ENCODE data around the gene KCNH2. TPM values are rescaled to one million over a fixed set of nuclear protein-coding genes. Genes with fewer than 3 reads are reported as not detected.

KCNH2 gene
- total and polyA plus RNA-seq, 2 of the 13 experiments (the other 11 are each of a cell fraction or from before 2014, with no cell fraction given): 0.09 to 0.11 TPM

DNA sequence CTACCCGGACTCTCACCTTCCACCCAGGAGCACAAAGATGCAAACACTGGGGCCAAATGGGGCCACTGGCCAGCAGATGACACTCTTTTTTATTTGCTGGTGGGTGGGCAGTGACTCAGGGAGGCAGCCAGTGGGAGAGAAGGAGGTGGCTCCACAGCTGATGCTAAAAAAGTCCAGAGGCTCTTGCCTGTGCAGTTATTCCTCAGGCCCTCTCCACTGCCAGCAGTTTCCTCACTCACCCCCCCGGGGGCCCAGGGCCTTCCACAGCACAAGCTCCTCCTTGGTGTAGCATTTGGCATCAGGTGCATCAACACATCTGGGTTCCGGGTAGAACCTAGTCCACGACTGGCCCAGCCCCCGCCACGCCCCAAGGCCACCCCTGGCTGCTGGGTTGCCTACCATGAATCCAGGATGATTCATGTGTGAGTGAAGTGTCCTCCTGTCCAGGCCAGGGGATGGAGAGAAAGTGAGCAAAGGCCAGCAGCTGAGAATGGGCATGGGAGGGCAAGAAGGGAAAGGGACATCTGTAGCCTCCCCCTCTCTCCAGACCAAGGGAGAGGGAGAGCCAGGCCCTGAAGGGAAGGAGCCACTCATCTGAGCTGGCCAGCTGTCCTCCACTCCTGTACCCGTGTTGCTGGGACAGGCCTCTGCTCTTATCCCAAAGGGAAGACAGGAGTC, 1.7 kb upstream of the KCNH2 start:
- WGBS (ENCODE audit: low lambda C conversion rate): 9% methylated on average over 5 of the region's 7 CpGs
- Histone ChIP-seq H3K79me2 (ENCODE audit: insufficient read depth, low read length) (no peaks in the 10 kb centered on the region), H4K20me1 (ENCODE audit: insufficient read depth, low read length) (peaks cover 6% of the 10 kb centered on the region; the same call in 1 of the 2 replicates), H3K27me3 (ENCODE audit: control insufficient read depth in 1 of 2, insufficient read depth in 2 of 2, low read length in 2 of 2) (peaks cover 6 to 45% of the 10 kb centered on the region in 2 experiments), H3K27ac (ENCODE audit: extremely low read length, insufficient read depth, low read length) (no peak overlapping the region), H3K36me3 (replicated peaks in 1 of 2; ENCODE audit: control insufficient read depth in 1 of 2, insufficient read depth in 2 of 2, low read length in 2 of 2) (no peaks in the 10 kb centered on the region), H2AFZ (ENCODE audit: low read length) (no peak overlapping the region), H3K4me2 (ENCODE audit: low read depth, low read length) (no peak overlapping the region), H3K4me1 (ENCODE audit: insufficient read depth, low read length) (peaks cover 34% of the 10 kb centered on the region), H3K9me3 (ENCODE audit: low read length) (no peaks in the 10 kb centered on the region), H3K4me3 (replicated peaks in 1 of 3; ENCODE audit: insufficient read depth in 1 of 3, low read depth in 2 of 3, low read length in 3 of 3) (no peak overlapping the region), H3K9ac (ENCODE audit: insufficient read depth, low read depth, low read length) (no peak overlapping the region)
- ChIA-PET CTCF (ENCODE audit: low intra/inter-chr PET ratio, low total read pairs) (no interaction called here), POLR2A (no interaction called here)
- FAIRE-seq (no peak), ATAC-seq (no peak), DNase-seq (ENCODE audit: low spot score) (no peak)
- in situ Hi-C loops (cut with HindIII; ENCODE audit: extremely low pct_ligation_motif_present, low pct_unique_long_range_greater_than_20kb) (no loop called here), intact Hi-C loops (cut with micrococcal nuclease; ENCODE audit: unreplicated experiment) (no loop called here)
- no TSS peak for BruUV-seq (replicated peaks)
- TF ChIP-seq, protein P1, sequence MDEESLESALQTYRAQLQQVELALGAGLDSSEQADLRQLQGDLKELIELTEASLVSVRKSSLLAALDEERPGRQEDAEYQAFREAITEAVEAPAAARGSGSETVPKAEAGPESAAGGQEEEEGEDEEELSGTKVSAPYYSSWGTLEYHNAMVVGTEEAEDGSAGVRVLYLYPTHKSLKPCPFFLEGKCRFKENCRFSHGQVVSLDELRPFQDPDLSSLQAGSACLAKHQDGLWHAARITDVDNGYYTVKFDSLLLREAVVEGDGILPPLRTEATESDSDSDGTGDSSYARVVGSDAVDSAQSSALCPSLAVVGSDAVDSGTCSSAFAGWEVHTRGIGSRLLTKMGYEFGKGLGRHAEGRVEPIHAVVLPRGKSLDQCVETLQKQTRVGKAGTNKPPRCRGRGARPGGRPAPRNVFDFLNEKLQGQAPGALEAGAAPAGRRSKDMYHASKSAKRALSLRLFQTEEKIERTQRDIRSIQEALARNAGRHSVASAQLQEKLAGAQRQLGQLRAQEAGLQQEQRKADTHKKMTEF (CRISPR knock-in tag; IDR thresholded peaks at IDR 0.05): no peak
- TF ChIP-seq FOSL2 (CRISPR knock-in tag; IDR thresholded peaks at IDR 0.05): 0 out of 2 replicates have a peak, but pooled peaks have one; percentile 7

DNA sequence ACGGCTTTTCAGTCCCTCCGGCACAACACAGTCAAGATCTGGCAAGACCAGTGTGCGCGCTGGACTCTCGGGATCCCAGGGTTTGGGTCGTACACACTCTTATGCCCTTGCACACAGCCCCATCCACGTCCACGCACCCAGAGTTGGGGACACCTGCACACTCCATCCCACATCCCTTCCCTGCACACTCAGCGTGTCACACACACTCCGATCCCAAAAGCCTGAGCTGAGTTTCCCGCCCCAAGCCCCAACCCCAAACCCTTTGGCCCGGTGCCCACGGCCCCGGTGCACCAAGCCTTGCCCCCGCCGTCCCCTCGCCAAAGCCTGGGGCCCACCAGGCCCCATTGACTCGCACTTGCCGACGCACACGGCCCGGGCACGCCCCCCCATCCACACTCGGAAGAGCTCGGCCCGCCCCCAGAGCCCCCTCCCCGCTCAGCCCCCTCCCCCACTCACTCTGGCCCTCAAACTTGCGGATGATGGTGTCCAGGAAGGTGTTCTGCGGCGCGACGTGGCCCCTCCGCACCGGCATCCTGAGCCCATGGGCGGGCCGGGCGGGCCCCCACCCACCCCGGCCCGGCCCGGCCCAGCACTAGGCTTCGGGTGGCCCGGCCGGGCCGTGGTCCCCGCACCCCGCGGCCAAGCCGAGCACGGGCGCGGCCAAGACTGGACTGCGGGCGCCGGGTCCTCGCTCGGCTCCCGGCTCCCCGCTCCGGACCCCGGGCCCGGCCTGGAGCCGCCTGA, 567 bp downstream of the KCNH2 start:
- no peaks in the 10 kb centered on the region for H3K9me3 ChIP-seq (ENCODE audit: low read length)
- H3K4me3 ChIP-seq (replicated peaks in 1 of 3; ENCODE audit: insufficient read depth in 1 of 3, low read depth in 2 of 3, low read length in 3 of 3): peak overlapping the region in 1 of 3 experiments; percentile 66; a peak in 2 of 6 replicates
- H3K27ac ChIP-seq (ENCODE audit: extremely low read length, insufficient read depth, low read length): no peak overlapping the region
- no peak overlapping the region for H3K9ac ChIP-seq (ENCODE audit: insufficient read depth, low read depth, low read length)
- ChIA-PET POLR2A (no interaction called here), CTCF (ENCODE audit: low intra/inter-chr PET ratio, low total read pairs) (no interaction called here)
- no peaks in the 10 kb centered on the region for H3K36me3 ChIP-seq (replicated peaks in 1 of 2; ENCODE audit: control insufficient read depth in 1 of 2, insufficient read depth in 2 of 2, low read length in 2 of 2)
- no TSS peak for BruUV-seq (replicated peaks)
- H3K79me2 ChIP-seq (ENCODE audit: insufficient read depth, low read length): no peaks in the 10 kb centered on the region
- 11% methylated on average over 9 of the region's 62 CpGs for WGBS (ENCODE audit: low lambda C conversion rate)
- H3K4me1 ChIP-seq (ENCODE audit: insufficient read depth, low read length): peaks cover 37% of the 10 kb centered on the region
- peaks cover 5% of the 10 kb centered on the region; the same call in 1 of the 2 replicates for H4K20me1 ChIP-seq (ENCODE audit: insufficient read depth, low read length)
- FAIRE-seq (no peak), DNase-seq (ENCODE audit: low spot score) (no peak), ATAC-seq (no peak)
- peaks cover 14 to 66% of the 10 kb centered on the region in 2 experiments for H3K27me3 ChIP-seq (ENCODE audit: control insufficient read depth in 1 of 2, insufficient read depth in 2 of 2, low read length in 2 of 2)
- in situ Hi-C loops (cut with HindIII; ENCODE audit: extremely low pct_ligation_motif_present, low pct_unique_long_range_greater_than_20kb) (no loop called here), intact Hi-C loops (cut with micrococcal nuclease; ENCODE audit: unreplicated experiment) (no loop called here)
- H2AFZ ChIP-seq (ENCODE audit: low read length): no peak overlapping the region
- peak overlapping the region; percentile 39; the same call in 1 of the 2 replicates for H3K4me2 ChIP-seq (ENCODE audit: low read depth, low read length)
- TF ChIP-seq NR1H2 (CRISPR knock-in tag; IDR thresholded peaks at IDR 0.05; ENCODE audit: borderline replicate concordance, low read depth): no peak
- TF ChIP-seq SETDB1 (CRISPR knock-in tag; IDR thresholded peaks at IDR 0.05; ENCODE audit: borderline replicate concordance): no peak
- no peak for TF ChIP-seq ZNF678 (CRISPR knock-in tag; IDR thresholded peaks at IDR 0.05)
- TF ChIP-seq POLR2G (IDR thresholded peaks at IDR 0.05; ENCODE audit: low read depth, low read length): no peak
- no peak for TF ChIP-seq ARID2 (CRISPR knock-in tag; IDR thresholded peaks at IDR 0.05; ENCODE audit: borderline replicate concordance)
- TF ChIP-seq JDP2 (CRISPR knock-in tag; IDR thresholded peaks at IDR 0.05; ENCODE audit: borderline replicate concordance): no peak
- TF ChIP-seq ZMYM3 (CRISPR knock-in tag; IDR thresholded peaks at IDR 0.05): no peak
- TF ChIP-seq, protein P2, sequence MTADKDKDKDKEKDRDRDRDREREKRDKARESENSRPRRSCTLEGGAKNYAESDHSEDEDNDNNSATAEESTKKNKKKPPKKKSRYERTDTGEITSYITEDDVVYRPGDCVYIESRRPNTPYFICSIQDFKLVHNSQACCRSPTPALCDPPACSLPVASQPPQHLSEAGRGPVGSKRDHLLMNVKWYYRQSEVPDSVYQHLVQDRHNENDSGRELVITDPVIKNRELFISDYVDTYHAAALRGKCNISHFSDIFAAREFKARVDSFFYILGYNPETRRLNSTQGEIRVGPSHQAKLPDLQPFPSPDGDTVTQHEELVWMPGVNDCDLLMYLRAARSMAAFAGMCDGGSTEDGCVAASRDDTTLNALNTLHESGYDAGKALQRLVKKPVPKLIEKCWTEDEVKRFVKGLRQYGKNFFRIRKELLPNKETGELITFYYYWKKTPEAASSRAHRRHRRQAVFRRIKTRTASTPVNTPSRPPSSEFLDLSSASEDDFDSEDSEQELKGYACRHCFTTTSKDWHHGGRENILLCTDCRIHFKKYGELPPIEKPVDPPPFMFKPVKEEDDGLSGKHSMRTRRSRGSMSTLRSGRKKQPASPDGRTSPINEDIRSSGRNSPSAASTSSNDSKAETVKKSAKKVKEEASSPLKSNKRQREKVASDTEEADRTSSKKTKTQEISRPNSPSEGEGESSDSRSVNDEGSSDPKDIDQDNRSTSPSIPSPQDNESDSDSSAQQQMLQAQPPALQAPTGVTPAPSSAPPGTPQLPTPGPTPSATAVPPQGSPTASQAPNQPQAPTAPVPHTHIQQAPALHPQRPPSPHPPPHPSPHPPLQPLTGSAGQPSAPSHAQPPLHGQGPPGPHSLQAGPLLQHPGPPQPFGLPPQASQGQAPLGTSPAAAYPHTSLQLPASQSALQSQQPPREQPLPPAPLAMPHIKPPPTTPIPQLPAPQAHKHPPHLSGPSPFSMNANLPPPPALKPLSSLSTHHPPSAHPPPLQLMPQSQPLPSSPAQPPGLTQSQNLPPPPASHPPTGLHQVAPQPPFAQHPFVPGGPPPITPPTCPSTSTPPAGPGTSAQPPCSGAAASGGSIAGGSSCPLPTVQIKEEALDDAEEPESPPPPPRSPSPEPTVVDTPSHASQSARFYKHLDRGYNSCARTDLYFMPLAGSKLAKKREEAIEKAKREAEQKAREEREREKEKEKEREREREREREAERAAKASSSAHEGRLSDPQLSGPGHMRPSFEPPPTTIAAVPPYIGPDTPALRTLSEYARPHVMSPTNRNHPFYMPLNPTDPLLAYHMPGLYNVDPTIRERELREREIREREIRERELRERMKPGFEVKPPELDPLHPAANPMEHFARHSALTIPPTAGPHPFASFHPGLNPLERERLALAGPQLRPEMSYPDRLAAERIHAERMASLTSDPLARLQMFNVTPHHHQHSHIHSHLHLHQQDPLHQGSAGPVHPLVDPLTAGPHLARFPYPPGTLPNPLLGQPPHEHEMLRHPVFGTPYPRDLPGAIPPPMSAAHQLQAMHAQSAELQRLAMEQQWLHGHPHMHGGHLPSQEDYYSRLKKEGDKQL (CRISPR knock-in tag; IDR thresholded peaks at IDR 0.05; ENCODE audit: low read depth): no peak

All from HepG2 (cell line).